RWPE1 (cell line): ENCODE results near the gene INTS7.

ENCODE experiments used
- CTCF ChIA-PET: fragments of 350-600 bp; sonication (Branson Sonifier 250); formaldehyde crosslinking; extraction: SDS; loops from one replicate; lab custom pipeline; 2021; lab: Yijun Ruan, JAX
- POLR2A ChIA-PET: fragments of 400-600 bp; formaldehyde crosslinking; extraction: SDS; loops from one replicate; lab custom pipeline; 2020; ENCODE audit warnings: antibody characterized with exemption; ENCODE audit not compliant: low non-redundant PET; lab: Yijun Ruan, JAX
- DNase-seq: peaks from one replicate; pipeline ENCODE4 v3.0.0; 2012; ENCODE audit warnings: low spot score
- H3K27ac ChIP-seq: fragments of 450-650 bp; 2 replicates; pipeline ENCODE4 v1.5.1; 2017
- CTCF ChIP-seq: fragments of 450-650 bp; conservative IDR thresholded peaks from 2 replicates; pipeline ENCODE4 v1.5.1; 2017; ENCODE audit warnings: low read depth, mild to moderate bottlenecking

Gene INTS7

GRCh38 chr1:211929683-211930082, 105.7 kb downstream of the INTS7 start:
- DNase-seq, result no peak
- no peak for TF ChIP-seq CTCF
- ChIA-PET CTCF (interaction anchor here (1.4 to 1.7 kb wide), 2 partner anchors 15 to 231 kb away, joined by 5 to 7 read pairs; no protein-coding TSS in a partner anchor), POLR2A (no interaction called here)
- H3K27ac ChIP-seq, result peak overlapping the region; percentile 71

GRCh38 chr1:211928993-211929637, 106.2 kb downstream of the INTS7 start:
- CTCF ChIA-PET, result interaction anchor here (0.5 to 1.7 kb wide), 5 partner anchors 16 to 461 kb away, joined by 3 to 7 read pairs (median 4); no protein-coding TSS in a partner anchor
- TF ChIP-seq CTCF, result no peak
- DNase-seq, result peak; percentile 32
- peak overlapping the region; percentile 71 for H3K27ac ChIP-seq
- POLR2A ChIA-PET, result no interaction called here

- ChIA-PET POLR2A (no interaction called here), CTCF (interaction anchor here (1.0 to 1.7 kb wide), 4 partner anchors 16 to 248 kb away, joined by 3 to 7 read pairs (median 4); no protein-coding TSS in a partner anchor)
- no peak for TF ChIP-seq CTCF
- peak; percentile 66 for DNase-seq
- H3K27ac ChIP-seq, result peak overlapping the region; percentile 71
Measured at GRCh38 chr1:211928290-211928801, 107.0 kb downstream of the INTS7 start.

GRCh38 chr1:211925016-211925415, 110.3 kb downstream of the INTS7 start:
- CTCF ChIA-PET, result interaction anchor here (1.0 to 1.1 kb wide), 2 partner anchors 20 to 244 kb away, joined by 4 read pairs; no protein-coding TSS in a partner anchor
- DNase-seq, result peak; percentile 40
- peak overlapping the region; percentile 46 for H3K27ac ChIP-seq
- POLR2A ChIA-PET, result no interaction called here
- no peak for TF ChIP-seq CTCF

- CTCF ChIA-PET, result interaction anchor here (1.1 kb wide), 1 partner anchor 243 kb away, joined by 4 read pairs; no protein-coding TSS in a partner anchor
- POLR2A ChIA-PET, result no interaction called here
- TF ChIP-seq CTCF, result no peak
- DNase-seq, result no peak
- H3K27ac ChIP-seq, result peak overlapping the region; percentile 46
Measured at GRCh38 chr1:211924256-211924655, 111.1 kb downstream of the INTS7 start.

- ChIA-PET POLR2A (no interaction called here), CTCF (no interaction called here)
- no peak for TF ChIP-seq CTCF
- H3K27ac ChIP-seq, result no peak overlapping the region
- no peak for DNase-seq
Measured at GRCh38 chr1:211923095-211923494, 112.3 kb downstream of the INTS7 start.
